ENCODE results near the gene EXOC3L1.

DNA sequence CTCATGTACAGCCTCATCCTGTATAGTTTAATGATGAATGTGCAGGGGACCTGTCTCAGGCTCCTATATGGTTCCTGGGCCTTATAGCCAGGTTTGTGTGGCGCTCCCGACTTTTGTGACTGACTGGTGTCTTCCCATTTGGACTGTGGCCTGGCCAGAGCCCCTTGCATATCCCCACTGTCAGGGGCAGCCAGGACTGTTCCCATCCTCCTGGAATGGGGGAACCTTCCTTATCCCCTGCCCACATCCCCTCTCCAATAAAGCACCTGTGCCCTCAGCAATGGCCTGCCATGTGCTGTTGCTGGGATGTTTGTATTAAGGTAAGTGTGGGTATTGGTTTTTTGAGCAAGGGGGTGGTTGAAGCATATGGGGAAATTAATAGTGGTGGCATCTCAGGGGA is 41.7 kb downstream of the EXOC3L1 start:
- TF ChIP-seq, protein P1, sequence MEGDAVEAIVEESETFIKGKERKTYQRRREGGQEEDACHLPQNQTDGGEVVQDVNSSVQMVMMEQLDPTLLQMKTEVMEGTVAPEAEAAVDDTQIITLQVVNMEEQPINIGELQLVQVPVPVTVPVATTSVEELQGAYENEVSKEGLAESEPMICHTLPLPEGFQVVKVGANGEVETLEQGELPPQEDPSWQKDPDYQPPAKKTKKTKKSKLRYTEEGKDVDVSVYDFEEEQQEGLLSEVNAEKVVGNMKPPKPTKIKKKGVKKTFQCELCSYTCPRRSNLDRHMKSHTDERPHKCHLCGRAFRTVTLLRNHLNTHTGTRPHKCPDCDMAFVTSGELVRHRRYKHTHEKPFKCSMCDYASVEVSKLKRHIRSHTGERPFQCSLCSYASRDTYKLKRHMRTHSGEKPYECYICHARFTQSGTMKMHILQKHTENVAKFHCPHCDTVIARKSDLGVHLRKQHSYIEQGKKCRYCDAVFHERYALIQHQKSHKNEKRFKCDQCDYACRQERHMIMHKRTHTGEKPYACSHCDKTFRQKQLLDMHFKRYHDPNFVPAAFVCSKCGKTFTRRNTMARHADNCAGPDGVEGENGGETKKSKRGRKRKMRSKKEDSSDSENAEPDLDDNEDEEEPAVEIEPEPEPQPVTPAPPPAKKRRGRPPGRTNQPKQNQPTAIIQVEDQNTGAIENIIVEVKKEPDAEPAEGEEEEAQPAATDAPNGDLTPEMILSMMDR (IDR thresholded peaks at IDR 0.05), result no peak
- TF ChIP-seq POLR2A (IDR thresholded peaks at IDR 0.05), result no peak

All from vagina (tissue), 2 donors.